B cell (primary cell): ENCODE data around the gene AFF3. TPM values are rescaled to one million over a fixed set of nuclear protein-coding genes. Genes with fewer than 3 reads are reported as not detected.
"Not testable (repeated sequence)": the region's sequence is repeated elsewhere in the genome, so short reads cannot be mapped to it uniquely, and the experiment has no call there.

Source experiments
- ATAC-seq: fragments of 200-7000 bp; cut with Tn5 transposase; one replicate; pipeline ENCODE4 v1.10.0; 2021; ENCODE audit warnings: low read depth, mild to moderate bottlenecking, moderate number of reproducible peaks, moderate library complexity
- CTCF ChIA-PET: fragments of 350-600 bp; sonication (Branson Sonifier 250); formaldehyde crosslinking; loops from one replicate; lab custom pipeline; 2021; ENCODE audit warnings: antibody characterized with exemption, inconsistent platforms; lab: Charles Lee
- POLR2A ChIA-PET: fragments of 350-600 bp; sonication (Branson Sonifier 250); formaldehyde crosslinking; loops from one replicate; lab custom pipeline; 2021; ENCODE audit warnings: antibody characterized with exemption; lab: Charles Lee
- DNase-seq: peaks from one replicate; pipeline ENCODE4 v3.0.0; 2013
- H2AFZ ChIP-seq: 2 replicates; pipeline ENCODE4 v1.6.1; 2012; ENCODE audit warnings: mild to moderate bottlenecking, low read depth, low read length; ENCODE audit not compliant: insufficient read depth, poor library complexity, severe bottlenecking
- H3K27ac ChIP-seq, 2 donors: 1 replicate in 1 of 2; 2 replicates in 1 of 2; pipeline ENCODE4 v1.5.1; 2012 to 2013; ENCODE audit warnings: low read length in 2 of 2, mild to moderate bottlenecking in 2 of 2, moderate library complexity in 1 of 2
- H3K27me3 ChIP-seq, 4 experiments: fragments of 200-600 bp in 1 of 4; sonication (generic) in 1 of 4; replicated peaks in 1 of 4; 1 replicate in 2 of 4; 2 replicates in 2 of 4; pipeline versions ENCODE4 v1.6.1 to v1.7.0; 2013 to 2016; ENCODE audit warnings: low read length in 3 of 4, mild to moderate bottlenecking in 2 of 4, mixed read lengths in 1 of 4, moderate library complexity in 1 of 4; ENCODE audit not compliant: insufficient read depth in 4 of 4, control insufficient read depth in 3 of 4; ENCODE audit errors: control extremely low read depth in 1 of 4
- H3K36me3 ChIP-seq, 2 experiments: replicated peaks in 1 of 2; 1 replicate in 1 of 2; 2 replicates in 1 of 2; pipeline versions ENCODE4 v1.6.1 to v1.7.1; 2013; ENCODE audit warnings: low read length in 1 of 2; ENCODE audit not compliant: insufficient read depth in 2 of 2, control insufficient read depth in 1 of 2; ENCODE audit errors: control extremely low read depth in 1 of 2, extremely low read depth in 1 of 2
- H3K4me1 ChIP-seq, 2 donors: fragments of 200-600 bp in 1 of 2; sonication (generic) in 1 of 2; 1 replicate in 1 of 2; 2 replicates in 1 of 2; pipeline versions ENCODE4 v1.5.1 to v1.6.1; 2013 to 2017; ENCODE audit warnings: low read length in 2 of 2; ENCODE audit not compliant: control insufficient read depth in 2 of 2, insufficient read depth in 2 of 2
- H3K4me2 ChIP-seq: replicated peaks from 2 replicates; pipeline ENCODE3; 2012; ENCODE audit warnings: mild to moderate bottlenecking, low read depth, low read length; ENCODE audit not compliant: poor library complexity, severe bottlenecking
- H3K4me3 ChIP-seq, 5 experiments: fragments of 200-600 bp in 1 of 5; sonication (generic) in 1 of 5; 1 replicate in 3 of 5; 2 replicates in 2 of 5; pipeline versions ENCODE4 v1.5.1 to v1.7.0; 2011 to 2016; ENCODE audit warnings: low read length in 4 of 5, mild to moderate bottlenecking in 4 of 5, low read depth in 2 of 5, control low read depth in 1 of 5, moderate library complexity in 1 of 5; ENCODE audit not compliant: insufficient read depth in 1 of 5; ENCODE audit errors: control extremely low read depth in 1 of 5, extremely low read depth in 1 of 5
- H3K79me2 ChIP-seq: fragments of 200-600 bp; sonication (generic); one replicate; pipeline ENCODE4 v1.6.0; 2016; ENCODE audit warnings: low read length; ENCODE audit not compliant: control insufficient read depth, insufficient read depth
- H3K9ac ChIP-seq: fragments of 200-600 bp; sonication (generic); 2 replicates; pipeline ENCODE4 v1.6.1; 2017; ENCODE audit warnings: mild to moderate bottlenecking, low read length, moderate library complexity
- H3K9me3 ChIP-seq, 3 donors: one replicate each; pipeline versions ENCODE4 v1.6.1 to v1.7.1; 2013; ENCODE audit warnings: low read length in 2 of 3; ENCODE audit not compliant: control insufficient read depth in 2 of 3, insufficient read depth in 1 of 3; ENCODE audit errors: control extremely low read depth in 1 of 3
- H4K20me1 ChIP-seq: 2 replicates; pipeline ENCODE4 v1.6.0; 2012; ENCODE audit warnings: mild to moderate bottlenecking, low read length; ENCODE audit not compliant: insufficient read depth, control insufficient read depth, poor library complexity, severe bottlenecking
- H3K27ac Mint-ChIP-seq: one replicate; pipeline ENCODE4 v1.8.0; 2021; ENCODE audit warnings: mixed read lengths
- H3K27me3 Mint-ChIP-seq: one replicate; pipeline ENCODE4 v1.8.0; 2021; ENCODE audit warnings: mixed read lengths
- H3K4me1 Mint-ChIP-seq: one replicate; pipeline ENCODE4 v1.8.0; 2021; ENCODE audit warnings: mixed read lengths
- H3K4me3 Mint-ChIP-seq: one replicate; pipeline ENCODE4 v1.8.0; 2021; ENCODE audit warnings: mixed read lengths
- H3K9me3 Mint-ChIP-seq: one replicate; pipeline ENCODE4 v1.8.0; 2022; ENCODE audit warnings: mixed read lengths; ENCODE audit not compliant: insufficient read depth
- WGBS: methylation state at CpG from one replicate; pipeline ENCODE4 v1.1.5; 2013; ENCODE audit warnings: missing lambda C conversion rate; ENCODE audit not compliant: insufficient coverage; 5-methylcytosine and 5-hydroxymethylcytosine counted together
- intact Hi-C: fragments of 100-400 bp; cut with micrococcal nuclease; formaldehyde crosslinking; loops from one replicate; pipeline ENCODE4 v1.10.0; 2022
- polyA plus RNA-seq: library from polyadenylated mRNA; depleted of rRNA; stranded (reverse); fragments of >200 nt; gene quantifications from 2 replicates; pipeline ENCODE4 v1.2.3, GENCODE V29; 2012
- total RNA-seq, 2 donors: library from RNA; stranded (reverse); fragments of 120-200 nt in 1 of 2; gene quantifications; 1 replicate in 1 of 2; 2 replicates in 1 of 2; pipeline versions ENCODE4 v1.2.3 to v1.2.4, GENCODE V29; 2013 to 2022

AFF3 gene
- total and polyA plus RNA-seq, 2 donors (not counting 1 experiment from before 2014, with no cell fraction given), result 117 to 830 TPM

DNA sequence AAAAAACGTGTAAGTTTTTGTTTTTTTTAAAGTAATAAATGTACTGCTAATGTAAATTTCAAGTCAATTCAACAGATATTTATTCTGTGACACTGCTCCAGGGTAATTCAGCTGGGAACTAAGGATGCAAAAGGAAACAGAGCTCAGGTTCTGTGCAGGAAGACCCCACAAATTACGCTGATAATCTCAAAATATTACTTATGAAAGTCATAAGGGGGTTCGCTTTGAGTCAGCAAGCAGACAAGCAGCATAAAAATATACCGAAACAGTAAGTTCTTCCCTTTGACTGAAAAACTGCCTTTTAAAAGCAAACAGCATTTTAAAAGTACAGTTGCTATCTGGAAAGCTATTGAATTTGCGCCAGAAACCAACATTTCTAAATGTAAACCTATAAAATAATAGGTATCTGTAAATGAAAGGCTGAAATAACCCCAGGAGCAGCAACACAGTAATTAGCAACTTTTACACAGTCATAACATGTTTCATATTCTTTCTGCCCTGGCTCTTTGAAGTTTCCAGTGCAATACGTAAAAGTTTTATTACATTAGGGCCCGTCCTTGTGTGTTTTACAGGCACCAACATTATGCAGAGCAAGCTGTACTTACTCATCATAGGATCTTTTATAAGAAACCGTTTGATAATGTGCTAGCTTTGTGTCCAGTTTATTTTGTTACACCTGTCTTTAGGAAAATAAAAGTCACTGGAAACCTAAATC, 39.8 kb downstream of the AFF3 start:
- H3K79me2 ChIP-seq, result peaks cover 26% of the 10 kb centered on the region
- intact Hi-C loops, H3K4me3 ChIP-seq, H3K27me3 ChIP-seq, H3K9me3 ChIP-seq, POLR2A ChIA-PET, ATAC-seq, H3K4me2 ChIP-seq, H3K27ac Mint-ChIP-seq, H3K27ac ChIP-seq, H3K27me3 Mint-ChIP-seq, H3K4me3 Mint-ChIP-seq, H3K9me3 Mint-ChIP-seq, CTCF ChIA-PET, H2AFZ ChIP-seq, DNase-seq, H3K9ac ChIP-seq: not testable (repeated sequence)
- peaks cover 4 to 16% of the 10 kb centered on the region in 2 experiments for H3K36me3 ChIP-seq
- peaks cover 24% of the 10 kb centered on the region for H3K4me1 Mint-ChIP-seq
- WGBS, result no CpG with 5 or more reads among the region's 8 CpGs
- H3K4me1 ChIP-seq, result peaks cover 24% of the 10 kb centered on the region in 2 donors
- H4K20me1 ChIP-seq, result peaks cover 20% of the 10 kb centered on the region

DNA sequence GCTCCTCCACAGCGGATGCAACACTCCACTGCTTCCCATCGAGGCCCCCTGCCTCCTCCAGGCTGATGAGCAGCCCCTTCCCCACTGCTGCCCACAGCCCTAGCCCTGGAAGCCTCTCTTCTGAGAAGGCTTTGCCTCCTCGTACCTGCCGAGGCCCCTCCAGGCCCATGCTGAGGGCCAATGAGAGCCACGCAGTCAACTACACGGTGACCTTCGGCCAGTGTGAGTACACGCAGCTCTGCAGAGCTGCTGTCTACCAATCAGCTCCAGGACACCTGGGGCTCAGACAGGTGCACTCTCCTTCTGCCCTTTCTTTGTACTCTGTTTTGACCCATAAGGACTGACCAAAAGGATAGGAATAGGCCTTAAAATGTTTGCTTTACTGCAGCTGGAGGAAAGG, 43.5 kb downstream of the AFF3 start:
- H3K27ac Mint-ChIP-seq, H3K27me3 ChIP-seq, H3K36me3 ChIP-seq, H3K27ac ChIP-seq, H3K4me1 ChIP-seq, H3K4me1 Mint-ChIP-seq, DNase-seq, H3K4me2 ChIP-seq, H3K9me3 ChIP-seq, CTCF ChIA-PET, H3K79me2 ChIP-seq, H4K20me1 ChIP-seq, intact Hi-C loops, H3K9me3 Mint-ChIP-seq, H3K4me3 ChIP-seq, H3K9ac ChIP-seq, ATAC-seq, H3K4me3 Mint-ChIP-seq, H3K27me3 Mint-ChIP-seq, H2AFZ ChIP-seq, POLR2A ChIA-PET: not testable (repeated sequence)
- no CpG with 5 or more reads among the region's 8 CpGs for WGBS

DNA sequence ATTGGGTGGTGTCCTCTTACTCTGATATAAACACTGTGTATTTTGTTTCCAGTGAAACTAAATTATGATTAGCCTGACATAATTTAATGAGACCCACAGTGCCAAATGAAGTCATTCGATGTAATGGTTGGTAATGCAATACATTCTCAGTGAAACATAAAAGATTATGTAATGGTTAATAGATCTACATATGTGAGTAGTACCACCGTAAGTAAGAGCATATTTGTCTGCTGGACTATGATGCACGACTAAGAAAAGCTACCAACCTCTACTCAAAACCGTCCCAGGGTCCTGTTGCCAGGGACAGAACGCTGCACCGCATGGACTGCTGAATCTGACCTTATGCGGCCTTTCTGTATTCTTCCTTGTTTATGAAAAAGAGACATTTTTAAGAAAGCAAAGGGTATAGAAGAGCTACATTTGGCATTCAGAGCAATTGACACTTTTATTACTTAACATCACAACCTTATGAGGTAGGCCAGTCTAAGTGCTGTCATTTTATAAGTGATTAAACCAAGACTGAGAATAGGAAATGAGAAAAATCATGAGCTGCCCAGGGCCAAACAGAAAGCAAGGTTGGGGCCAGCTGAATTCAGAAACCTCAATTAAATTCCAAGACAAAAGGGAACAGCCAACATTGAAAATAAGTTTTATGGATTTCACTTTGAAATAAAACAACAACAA, 44.6 kb downstream of the AFF3 start:
- H3K4me1 ChIP-seq, H3K27ac Mint-ChIP-seq, H4K20me1 ChIP-seq, intact Hi-C loops, H3K27me3 ChIP-seq, DNase-seq, ATAC-seq, H3K36me3 ChIP-seq, H3K4me3 ChIP-seq, H3K4me1 Mint-ChIP-seq, H3K4me3 Mint-ChIP-seq, H3K9me3 Mint-ChIP-seq, H3K27ac ChIP-seq, H2AFZ ChIP-seq, H3K4me2 ChIP-seq, H3K27me3 Mint-ChIP-seq, H3K79me2 ChIP-seq, CTCF ChIA-PET, H3K9me3 ChIP-seq, POLR2A ChIA-PET, H3K9ac ChIP-seq: not testable (repeated sequence)
- no CpG with 5 or more reads among the region's 7 CpGs for WGBS

DNA sequence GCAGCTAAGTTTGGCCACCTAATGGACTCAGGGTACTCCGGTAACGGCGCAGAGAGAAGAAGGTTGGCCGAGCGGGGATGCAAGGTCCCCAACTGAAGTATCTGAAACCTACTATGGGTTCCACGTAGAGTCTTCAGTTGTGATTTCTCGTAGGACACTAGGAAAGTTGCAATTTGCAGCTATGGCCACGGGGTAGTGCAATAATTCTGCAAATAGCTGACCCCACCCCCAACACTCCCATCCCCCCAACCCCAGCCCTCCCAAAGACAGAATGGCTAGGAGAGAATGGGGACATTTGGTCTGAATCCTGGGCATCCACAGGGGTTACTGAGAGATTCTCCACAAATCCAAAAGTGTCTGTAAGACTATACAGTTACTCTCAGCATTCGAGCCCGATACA, 46.5 kb downstream of the AFF3 start:
- H3K4me3 Mint-ChIP-seq, H4K20me1 ChIP-seq, CTCF ChIA-PET, intact Hi-C loops, H3K27me3 ChIP-seq, H3K4me2 ChIP-seq, H3K36me3 ChIP-seq, H3K79me2 ChIP-seq, H3K4me1 ChIP-seq, H3K27ac Mint-ChIP-seq, H3K27ac ChIP-seq, H2AFZ ChIP-seq, DNase-seq, H3K4me1 Mint-ChIP-seq, H3K9ac ChIP-seq, H3K4me3 ChIP-seq, ATAC-seq, H3K27me3 Mint-ChIP-seq, H3K9me3 Mint-ChIP-seq, POLR2A ChIA-PET, H3K9me3 ChIP-seq: not testable (repeated sequence)
- WGBS, result no CpG with 5 or more reads among the region's 10 CpGs
